Testis (tissue), 3 donors: Measurements from ENCODE around the gene MYO18B. TPM values are rescaled to one million over a fixed set of nuclear protein-coding genes. Genes with fewer than 3 reads are reported as not detected.

Experiments used
- DNase-seq: peaks from one replicate; pipeline ENCODE4 v3.0.0-alpha.2; 2019
- H3K27ac ChIP-seq, 2 donors: fragments of 200-600 bp; sonication (generic); one replicate each; pipeline ENCODE4 v1.5.1; 2019
- H3K27me3 ChIP-seq: fragments of 200-600 bp; sonication (generic); one replicate; pipeline ENCODE4 v1.5.1; 2019
- H3K36me3 ChIP-seq: fragments of 200-600 bp; sonication (generic); one replicate; pipeline ENCODE4 v1.5.1; 2017; ENCODE audit warnings: low read depth; ENCODE audit errors: missing control alignments
- H3K4me1 ChIP-seq: fragments of 200-600 bp; sonication (generic); one replicate; pipeline ENCODE4 v1.5.1; 2019
- H3K4me3 ChIP-seq, 2 donors: fragments of 200-600 bp; sonication (generic); one replicate each; pipeline ENCODE4 v1.5.1; 2017 to 2019
- H3K9me3 ChIP-seq: fragments of 200-600 bp; sonication (generic); one replicate; pipeline ENCODE4 v1.5.1; 2017
- POLR2A ChIP-seq: fragments of 450-650 bp; IDR thresholded peaks from one replicate; pipeline ENCODE4 v1.6.1; 2017; ENCODE audit warnings: antibody characterized with exemption, mild to moderate bottlenecking, moderate library complexity
- WGBS, 2 donors: methylation state at CpG; one replicate each; pipeline ENCODE4 v1.1.5; 2018; 5-methylcytosine and 5-hydroxymethylcytosine counted together
- intact Hi-C: fragments of 100-400 bp; cut with DNase I; formaldehyde crosslinking; loops from one replicate; pipeline ENCODE4 v1.15.1; 2023; ENCODE audit warnings: low total_unique reads
- polyA plus RNA-seq: library from polyadenylated mRNA; stranded (reverse); fragments of 350-450 nt; fragmentation: Illumina TruSeq; extraction: RNeasy Lipid Tissue Mini Kit (QIAGEN cat#74804); gene quantifications from one replicate; pipeline ENCODE4 v1.2.3, GENCODE V29; 2014; ENCODE audit warnings: low read depth, low replicate concordance; ENCODE audit not compliant: insufficient read depth
- total RNA-seq, 2 donors: library from RNA; depleted of rRNA; stranded (reverse); fragments of >200 nt; gene quantifications; one replicate each; pipeline ENCODE4 v1.2.3, GENCODE V29; 2016
- TF ChIP-seq, protein P1 (sequence below), 3 experiments: fragments of 450-650 bp in 2 of 3; fragments of 200-600 bp in 1 of 3; sonication (generic) in 1 of 3; IDR thresholded peaks; one replicate each; pipeline ENCODE4 v1.5.1; 2016 to 2019; ENCODE audit warnings: antibody characterized with exemption in 3 of 3, mild to moderate bottlenecking in 2 of 3, moderate library complexity in 1 of 3

Gene MYO18B
- total and polyA plus RNA-seq, 3 donors from 2014 or later, result 23.6 to 40.3 (median 28.6) TPM

GRCh38 chr22:25930788-25931310 is 188.9 kb downstream of the MYO18B start:
- H3K27me3 ChIP-seq, result no peaks in the 10 kb centered on the region
- intact Hi-C loops, result no loop called here
- TF ChIP-seq, protein P1, sequence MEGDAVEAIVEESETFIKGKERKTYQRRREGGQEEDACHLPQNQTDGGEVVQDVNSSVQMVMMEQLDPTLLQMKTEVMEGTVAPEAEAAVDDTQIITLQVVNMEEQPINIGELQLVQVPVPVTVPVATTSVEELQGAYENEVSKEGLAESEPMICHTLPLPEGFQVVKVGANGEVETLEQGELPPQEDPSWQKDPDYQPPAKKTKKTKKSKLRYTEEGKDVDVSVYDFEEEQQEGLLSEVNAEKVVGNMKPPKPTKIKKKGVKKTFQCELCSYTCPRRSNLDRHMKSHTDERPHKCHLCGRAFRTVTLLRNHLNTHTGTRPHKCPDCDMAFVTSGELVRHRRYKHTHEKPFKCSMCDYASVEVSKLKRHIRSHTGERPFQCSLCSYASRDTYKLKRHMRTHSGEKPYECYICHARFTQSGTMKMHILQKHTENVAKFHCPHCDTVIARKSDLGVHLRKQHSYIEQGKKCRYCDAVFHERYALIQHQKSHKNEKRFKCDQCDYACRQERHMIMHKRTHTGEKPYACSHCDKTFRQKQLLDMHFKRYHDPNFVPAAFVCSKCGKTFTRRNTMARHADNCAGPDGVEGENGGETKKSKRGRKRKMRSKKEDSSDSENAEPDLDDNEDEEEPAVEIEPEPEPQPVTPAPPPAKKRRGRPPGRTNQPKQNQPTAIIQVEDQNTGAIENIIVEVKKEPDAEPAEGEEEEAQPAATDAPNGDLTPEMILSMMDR (IDR thresholded peaks at IDR 0.05), result no peak
- TF ChIP-seq POLR2A, result no peak
- no peaks in the 10 kb centered on the region for H3K4me1 ChIP-seq
- no peak for DNase-seq
- no peaks in the 10 kb centered on the region for H3K36me3 ChIP-seq
- no peak overlapping the region for H3K27ac ChIP-seq
- H3K9me3 ChIP-seq, result no peaks in the 10 kb centered on the region
- H3K4me3 ChIP-seq, result no peak overlapping the region
- 57 to 71% methylated on average over 5 to 7 of the region's 7 CpGs for WGBS, 2 donors

- Histone ChIP-seq H3K27ac (no peak overlapping the region), H3K4me1 (no peaks in the 10 kb centered on the region), H3K9me3 (no peaks in the 10 kb centered on the region), H3K27me3 (no peaks in the 10 kb centered on the region), H3K4me3 (no peak overlapping the region), H3K36me3 (no peaks in the 10 kb centered on the region)
- 69 to 79% methylated on average over 3 of the region's 3 CpGs for WGBS, 2 donors
- TF ChIP-seq POLR2A, result no peak
- TF ChIP-seq, protein P1 (IDR thresholded peaks at IDR 0.05), result no peak
- DNase-seq, result no peak
- intact Hi-C loops, result no loop called here
Measured at GRCh38 chr22:25933158-25933788, 191.3 kb downstream of the MYO18B start.

DNA sequence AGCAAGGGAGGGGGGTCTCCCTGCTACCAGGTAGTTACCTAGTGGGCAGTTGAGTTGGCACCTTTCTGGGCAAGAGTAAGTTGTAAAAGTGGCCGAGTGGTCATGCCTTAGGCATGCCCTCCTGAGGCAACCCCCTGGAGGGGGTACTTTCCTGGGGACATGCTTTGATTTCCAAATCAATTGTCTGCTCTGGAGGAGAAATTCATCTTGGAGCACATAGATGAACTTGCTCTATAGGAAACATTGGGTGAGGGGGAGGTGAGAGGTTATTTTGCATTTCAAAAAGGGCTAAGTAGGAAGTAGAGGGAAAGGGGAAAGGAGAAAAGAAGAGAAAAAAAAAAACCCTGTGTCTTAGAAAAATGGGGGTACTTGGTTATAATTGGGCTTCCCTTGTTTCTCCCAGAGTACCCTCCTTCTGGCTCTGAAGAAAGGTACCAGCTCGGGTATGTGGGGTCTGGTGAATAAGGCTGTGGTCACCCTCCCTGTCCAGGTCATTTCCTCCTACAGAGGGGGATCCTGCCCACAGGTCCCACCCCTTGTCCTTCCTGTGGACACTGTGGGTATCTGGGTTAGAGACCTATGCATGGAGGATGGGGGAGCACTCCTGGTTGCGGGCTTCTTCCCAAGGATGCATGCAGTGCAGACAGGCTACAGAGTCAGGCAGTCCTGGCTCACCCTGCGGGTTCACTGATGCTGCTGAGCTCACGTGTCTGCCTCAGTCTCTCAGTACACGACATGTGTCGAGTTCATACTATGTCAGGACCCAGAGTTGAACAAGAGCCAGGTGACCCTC is 193.5 kb downstream of the MYO18B start:
- intact Hi-C loops, result no loop called here
- no peak overlapping the region for H3K27ac ChIP-seq
- no peaks in the 10 kb centered on the region for H3K9me3 ChIP-seq
- DNase-seq, result no peak
- no peaks in the 10 kb centered on the region for H3K27me3 ChIP-seq
- WGBS, 2 donors, result 57 to 71% methylated on average over 7 of the region's 7 CpGs
- H3K4me1 ChIP-seq, result no peaks in the 10 kb centered on the region
- H3K36me3 ChIP-seq, result no peaks in the 10 kb centered on the region
- TF ChIP-seq, protein P1 (IDR thresholded peaks at IDR 0.05), result no peak
- no peak for TF ChIP-seq POLR2A
- H3K4me3 ChIP-seq, result no peak overlapping the region

DNA sequence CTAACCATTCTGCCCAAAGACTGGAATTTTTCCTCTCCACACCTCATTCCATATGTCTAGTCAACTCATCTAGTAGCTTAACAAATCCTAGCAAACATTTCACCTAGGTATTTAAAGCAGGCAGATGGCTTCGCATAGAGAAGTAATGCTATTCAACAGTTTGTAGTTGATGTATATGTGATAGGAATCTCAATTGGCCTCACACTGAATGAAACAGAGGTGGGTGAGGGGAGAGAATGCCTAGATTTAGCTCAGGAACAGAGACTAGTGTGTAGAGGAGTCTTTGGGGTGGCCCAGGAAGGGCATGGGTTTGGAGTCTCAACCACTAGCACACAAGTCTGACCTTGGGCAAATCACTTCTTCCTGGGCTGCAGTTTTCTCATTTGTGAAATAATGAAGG is 196.2 kb downstream of the MYO18B start:
- intact Hi-C loops, result no loop called here

More for the DNA sequence above, 196.2 kb downstream of the MYO18B start:
- H3K27ac ChIP-seq, result no peak overlapping the region
- no peaks in the 10 kb centered on the region for H3K27me3 ChIP-seq
- no peaks in the 10 kb centered on the region for H3K36me3 ChIP-seq
- H3K4me1 ChIP-seq, result no peaks in the 10 kb centered on the region
- no peak for DNase-seq
- WGBS, 2 donors, result 71 to 88% methylated on average over 1 of the region's 1 CpG
- no peak for TF ChIP-seq POLR2A
- TF ChIP-seq, protein P1 (IDR thresholded peaks at IDR 0.05), result no peak
- no peak overlapping the region for H3K4me3 ChIP-seq
- H3K9me3 ChIP-seq, result no peaks in the 10 kb centered on the region
